ENCODE results near the gene HYAL3. TPM values are rescaled to one million over a fixed set of nuclear protein-coding genes. Genes with fewer than 3 reads are reported as not detected.
A peak's percentile ranks its signal among the peaks of the same experiment; 100 is the strongest.
"Not testable (repeated sequence)": the region's sequence is repeated elsewhere in the genome, so short reads cannot be mapped to it uniquely, and the experiment has no call there.

Gene HYAL3
- total RNA-seq, 1 experiment from 2014 or later, result 3.6 TPM

DNA sequence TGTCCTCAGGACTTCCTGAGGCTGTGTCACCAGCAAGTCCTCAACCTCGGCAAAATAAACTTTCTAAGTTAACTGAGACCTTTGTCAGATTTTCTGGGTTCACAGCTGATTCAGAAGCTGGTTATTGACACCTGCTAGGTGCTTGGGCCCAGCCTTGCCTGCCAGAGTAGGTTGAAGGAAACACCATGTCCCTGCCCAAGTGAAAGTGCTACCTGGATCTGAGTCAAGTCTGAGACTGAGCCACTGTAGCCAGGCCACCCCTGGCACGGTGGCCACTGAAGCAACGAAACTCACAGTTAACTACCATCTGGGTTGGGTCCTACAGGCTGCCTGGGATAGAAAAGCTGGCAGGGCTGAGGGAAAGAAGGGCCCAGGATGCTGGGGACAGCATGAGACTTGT, 15.1 kb upstream of the HYAL3 start:
- Histone ChIP-seq H3K36me3 (peaks cover 4% of the 10 kb centered on the region), H3K27ac (no peak overlapping the region), H3K9me3 (replicated peaks) (no peaks in the 10 kb centered on the region; the same call in 1 of the 2 replicates), H3K4me3 (no peak overlapping the region), H3K4me1 (no peaks in the 10 kb centered on the region), H3K27me3 (no peaks in the 10 kb centered on the region)
- DNase-seq, result no peak

DNA sequence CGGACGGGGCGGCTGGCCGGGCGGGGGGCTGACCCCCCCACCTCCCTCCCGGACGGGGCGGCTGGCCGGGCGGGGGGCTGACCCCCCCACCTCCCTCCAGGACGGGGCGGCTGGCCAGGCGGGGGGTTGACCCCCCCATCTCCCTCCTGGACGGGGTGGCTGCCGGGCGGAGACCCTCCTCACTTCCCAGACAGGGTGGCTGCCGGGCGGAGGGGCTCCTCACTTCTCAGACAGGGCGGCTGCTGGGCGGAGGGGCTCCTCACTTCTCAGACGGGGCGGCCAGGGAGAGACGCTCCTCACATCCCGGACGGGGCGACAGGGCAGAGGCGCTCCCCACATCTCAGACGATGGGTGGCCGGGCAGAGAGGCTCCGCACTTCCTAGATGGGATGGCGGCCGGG, 12.8 kb upstream of the HYAL3 start:
- not testable (repeated sequence) for H3K36me3 ChIP-seq; H3K4me3 ChIP-seq; H3K4me1 ChIP-seq; H3K27ac ChIP-seq; DNase-seq; H3K27me3 ChIP-seq; H3K9me3 ChIP-seq (replicated peaks)

DNA sequence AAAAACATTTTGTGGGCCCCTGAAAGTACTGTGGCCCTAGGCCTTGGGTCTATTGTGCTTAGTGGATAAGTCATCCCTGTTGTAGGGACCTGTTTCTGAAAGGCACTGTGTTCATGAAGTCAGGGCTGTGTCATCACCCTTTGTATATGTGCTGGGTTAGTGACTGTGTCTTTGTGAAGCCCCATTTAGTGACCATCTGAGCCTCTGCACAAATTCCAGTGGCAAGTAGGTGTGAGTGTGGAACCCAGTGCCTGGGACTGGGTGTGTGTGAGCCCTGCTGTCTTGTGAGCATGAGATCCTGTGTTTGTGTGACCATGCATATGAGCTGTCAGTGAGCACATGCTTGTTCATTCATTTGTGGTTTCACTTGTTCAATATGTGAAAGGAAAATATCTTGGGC, 5.4 kb upstream of the HYAL3 start:
- no peak overlapping the region for H3K4me3 ChIP-seq
- 0 out of 2 replicates have a peak, but pooled peaks cover 3% of the 10 kb centered on the region for H3K9me3 ChIP-seq (replicated peaks)
- H3K4me1 ChIP-seq, result peaks cover 8% of the 10 kb centered on the region; the same call in 1 of the 2 replicates
- no peak for DNase-seq
- H3K27ac ChIP-seq, result no peak overlapping the region
- H3K36me3 ChIP-seq, result no peaks in the 10 kb centered on the region
- no peaks in the 10 kb centered on the region for H3K27me3 ChIP-seq

DNA sequence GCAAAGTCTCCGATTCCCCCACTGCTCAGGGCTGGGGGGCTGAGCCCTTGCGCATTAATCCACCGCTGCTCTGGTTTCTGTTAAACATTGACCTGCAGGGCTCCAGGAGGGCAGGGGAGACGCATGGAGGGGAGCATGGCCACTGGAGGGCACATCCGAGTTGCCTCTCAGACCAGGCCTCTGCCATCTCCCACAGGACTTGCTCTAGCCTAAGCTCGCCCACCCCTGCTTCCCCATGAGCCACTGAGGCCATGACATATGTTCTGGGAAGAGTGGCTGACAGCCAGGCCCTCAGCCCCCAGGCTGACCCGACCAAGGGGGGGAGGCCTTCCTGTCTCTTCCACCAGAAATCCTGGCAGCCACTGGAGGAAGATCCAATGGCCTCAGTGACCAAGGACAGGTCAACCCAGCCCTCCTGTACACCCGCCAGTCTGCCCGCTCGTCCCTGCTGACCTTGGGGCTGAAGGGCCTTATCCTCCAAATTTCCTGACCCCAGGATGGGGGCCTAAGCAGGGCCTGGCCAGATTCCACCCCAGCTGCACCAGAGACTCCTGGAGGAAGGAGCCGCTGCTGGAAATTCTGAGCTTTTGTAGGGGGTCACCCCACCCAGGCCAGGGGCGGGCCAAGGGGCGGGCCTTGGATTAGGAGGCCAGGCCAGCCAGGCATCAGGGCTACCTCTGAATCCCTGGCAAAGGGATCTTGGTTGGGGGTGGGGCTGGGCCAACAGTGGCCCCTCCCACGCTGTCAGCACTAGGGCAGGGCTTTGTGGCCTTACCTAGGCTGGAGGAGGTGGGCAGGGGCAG, 4.0 kb upstream of the HYAL3 start, which contains the start of gene HYAL1:
Gene HYAL1 (minus strand): TSS at position 562 of the 803 bp plus-strand sequence. CDS start 618 bp downstream, outside the sequence.
- no peak within 1 kb of the TSS for H3K27ac ChIP-seq
- H3K4me3 ChIP-seq, result no peak within 1 kb of the TSS
- no peaks in the 10 kb centered on the region for H3K36me3 ChIP-seq
- 0 out of 2 replicates have a peak, but pooled peaks cover 3% of the 10 kb centered on the region for H3K9me3 ChIP-seq (replicated peaks)
- H3K27me3 ChIP-seq, result no peaks in the 10 kb centered on the region
- peaks cover 8% of the 10 kb centered on the region; the same call in 1 of the 2 replicates for H3K4me1 ChIP-seq
- DNase-seq, result no peak

DNA sequence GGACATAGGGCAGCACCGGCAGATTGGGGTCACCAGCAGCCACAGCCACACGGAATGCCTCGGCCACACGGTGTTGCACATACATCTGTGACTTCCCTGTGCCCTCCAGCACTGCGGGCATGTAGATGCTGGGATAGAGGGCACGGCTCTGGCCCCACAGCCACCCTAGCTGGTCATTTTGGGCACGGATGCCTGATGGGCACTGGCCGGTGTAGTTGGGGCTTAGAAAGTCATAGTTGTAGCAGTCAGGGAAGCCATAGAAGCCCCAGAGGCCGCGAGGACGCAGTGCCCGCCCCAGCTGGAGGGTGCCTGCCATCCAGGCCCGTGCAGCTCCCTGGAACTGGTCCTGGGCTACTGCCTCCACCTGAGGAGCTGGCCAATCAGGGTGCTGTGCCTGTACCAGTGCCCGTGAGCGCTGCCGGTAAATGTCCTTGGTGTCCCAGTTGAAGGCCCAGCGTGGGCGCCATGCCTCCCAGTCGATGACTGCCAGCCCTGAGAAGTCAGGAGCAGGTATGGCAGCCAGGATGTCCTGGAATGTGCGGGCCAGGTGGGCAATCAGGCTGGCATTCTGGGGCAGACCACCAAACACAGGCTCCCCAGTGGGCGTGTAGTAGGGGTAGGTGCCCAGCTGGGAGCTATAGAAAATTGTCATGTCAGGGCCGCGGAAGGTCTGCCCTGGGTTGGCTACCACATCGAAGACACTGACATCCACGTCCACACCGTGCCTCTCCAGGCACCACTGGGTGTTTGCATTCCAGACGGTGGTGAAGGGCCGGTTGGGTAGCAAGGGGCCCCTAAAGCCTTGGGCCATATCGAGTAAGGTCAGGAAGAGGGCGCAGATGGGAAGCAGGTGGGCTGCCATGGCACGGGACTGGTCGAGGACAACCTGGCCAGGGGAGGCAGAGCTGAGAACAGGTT, 3.1 kb upstream of the HYAL3 start:
- Histone ChIP-seq H3K4me1 (peaks cover 8% of the 10 kb centered on the region; the same call in 1 of the 2 replicates), H3K36me3 (no peaks in the 10 kb centered on the region), H3K9me3 (replicated peaks) (no peaks in the 10 kb centered on the region), H3K27ac (no peak overlapping the region), H3K4me3 (no peak overlapping the region), H3K27me3 (no peaks in the 10 kb centered on the region)
- no peak for DNase-seq

DNA sequence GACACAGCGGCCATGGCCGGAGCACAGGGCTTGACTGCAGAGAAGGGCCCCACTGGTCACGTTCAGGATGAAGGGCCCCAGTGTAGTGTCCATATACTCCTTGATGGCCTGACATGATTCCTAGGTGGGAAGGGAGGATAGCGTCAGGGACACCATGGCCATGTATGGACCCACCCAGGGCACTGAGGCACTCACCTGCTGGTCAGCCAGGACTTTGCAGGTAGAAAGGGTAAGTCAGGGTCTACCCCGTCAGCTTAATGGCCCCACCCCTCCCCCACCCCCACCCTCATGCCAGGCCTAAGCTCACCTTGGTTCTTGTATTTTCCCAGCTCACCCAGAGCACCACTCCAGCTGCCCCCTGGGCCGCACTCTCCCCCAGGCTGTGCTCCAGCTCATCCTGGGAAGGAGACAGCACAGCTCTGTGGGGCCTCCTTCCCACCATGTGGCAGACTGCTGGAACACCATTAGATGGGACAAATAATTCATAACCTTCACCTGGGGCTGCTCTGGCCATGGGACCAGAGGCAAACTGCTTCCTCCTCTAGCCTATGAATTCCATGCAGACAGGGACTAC, 1.6 kb upstream of the HYAL3 start:
- no peak for DNase-seq
- Histone ChIP-seq H3K4me3 (no peak overlapping the region), H3K9me3 (replicated peaks) (no peaks in the 10 kb centered on the region), H3K4me1 (peaks cover 8% of the 10 kb centered on the region; the same call in 1 of the 2 replicates), H3K27me3 (no peaks in the 10 kb centered on the region), H3K36me3 (no peaks in the 10 kb centered on the region), H3K27ac (no peak overlapping the region; the same call in 1 of the 2 replicates)

DNA sequence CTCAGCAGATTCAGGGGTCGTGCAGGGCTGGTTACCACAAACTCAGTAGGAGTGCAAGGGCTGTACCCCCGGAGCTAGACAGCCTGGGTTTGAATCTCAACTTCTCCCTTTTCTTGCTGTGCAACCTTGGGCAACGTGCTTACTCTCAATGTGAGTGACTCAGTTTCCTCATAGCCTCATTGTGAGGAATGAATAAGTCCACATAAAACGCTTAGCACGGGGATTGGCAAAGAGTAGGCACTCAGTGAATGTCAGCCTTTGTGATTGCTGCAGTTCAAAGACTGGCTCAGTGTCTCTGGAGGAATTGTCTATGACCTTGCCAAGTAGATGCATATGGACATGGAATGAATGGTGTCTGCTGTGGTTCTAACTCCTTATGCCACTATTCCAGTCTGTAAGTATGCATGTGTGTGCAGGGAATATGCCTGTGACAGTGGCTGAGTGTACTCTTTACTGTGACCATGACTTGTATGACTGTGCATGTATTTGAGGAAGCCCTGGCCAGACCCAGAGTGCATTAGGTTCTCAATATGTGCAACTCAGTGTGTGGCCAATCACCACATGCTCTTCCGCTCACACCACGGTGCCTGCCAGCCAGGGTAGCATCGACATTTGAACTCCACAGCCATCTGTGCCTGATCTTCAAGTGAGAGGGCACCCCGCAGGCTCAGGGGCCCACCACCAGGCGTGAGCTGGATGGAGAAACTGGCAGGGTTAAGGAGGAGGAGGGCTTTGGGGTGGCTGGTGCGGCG, 900 bp upstream of the HYAL3 start:
- Histone ChIP-seq H3K36me3 (no peaks in the 10 kb centered on the region), H3K27me3 (no peaks in the 10 kb centered on the region), H3K27ac (peak overlapping the region; percentile 42), H3K9me3 (replicated peaks) (no peaks in the 10 kb centered on the region), H3K4me3 (peak overlapping the region; percentile 70), H3K4me1 (peaks cover 8% of the 10 kb centered on the region; the same call in 1 of the 2 replicates)
- peak; percentile 29 to 46 for DNase-seq

DNA sequence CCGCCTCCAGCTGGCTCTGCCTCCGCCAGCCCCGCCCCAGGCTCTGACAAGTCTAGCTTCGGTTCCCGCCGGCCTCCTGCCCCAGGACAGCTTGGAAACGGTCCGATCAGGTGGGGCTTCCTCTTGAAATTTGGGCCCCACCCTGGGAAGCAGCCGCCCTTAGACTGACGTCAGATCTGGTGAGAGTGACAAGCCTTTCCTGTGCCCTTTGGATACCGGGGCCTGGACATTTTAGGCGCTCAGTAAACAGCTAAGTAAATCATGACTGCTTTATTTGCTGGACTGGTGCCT, 378 bp upstream of the HYAL3 start:
- peaks cover 8% of the 10 kb centered on the region; the same call in 1 of the 2 replicates for H3K4me1 ChIP-seq
- H3K36me3 ChIP-seq, result no peaks in the 10 kb centered on the region
- no peaks in the 10 kb centered on the region for H3K9me3 ChIP-seq (replicated peaks)
- H3K4me3 ChIP-seq, result peak overlapping the region; percentile 70
- no peaks in the 10 kb centered on the region for H3K27me3 ChIP-seq
- DNase-seq, result no peak
- peak overlapping the region; percentile 42 for H3K27ac ChIP-seq

DNA sequence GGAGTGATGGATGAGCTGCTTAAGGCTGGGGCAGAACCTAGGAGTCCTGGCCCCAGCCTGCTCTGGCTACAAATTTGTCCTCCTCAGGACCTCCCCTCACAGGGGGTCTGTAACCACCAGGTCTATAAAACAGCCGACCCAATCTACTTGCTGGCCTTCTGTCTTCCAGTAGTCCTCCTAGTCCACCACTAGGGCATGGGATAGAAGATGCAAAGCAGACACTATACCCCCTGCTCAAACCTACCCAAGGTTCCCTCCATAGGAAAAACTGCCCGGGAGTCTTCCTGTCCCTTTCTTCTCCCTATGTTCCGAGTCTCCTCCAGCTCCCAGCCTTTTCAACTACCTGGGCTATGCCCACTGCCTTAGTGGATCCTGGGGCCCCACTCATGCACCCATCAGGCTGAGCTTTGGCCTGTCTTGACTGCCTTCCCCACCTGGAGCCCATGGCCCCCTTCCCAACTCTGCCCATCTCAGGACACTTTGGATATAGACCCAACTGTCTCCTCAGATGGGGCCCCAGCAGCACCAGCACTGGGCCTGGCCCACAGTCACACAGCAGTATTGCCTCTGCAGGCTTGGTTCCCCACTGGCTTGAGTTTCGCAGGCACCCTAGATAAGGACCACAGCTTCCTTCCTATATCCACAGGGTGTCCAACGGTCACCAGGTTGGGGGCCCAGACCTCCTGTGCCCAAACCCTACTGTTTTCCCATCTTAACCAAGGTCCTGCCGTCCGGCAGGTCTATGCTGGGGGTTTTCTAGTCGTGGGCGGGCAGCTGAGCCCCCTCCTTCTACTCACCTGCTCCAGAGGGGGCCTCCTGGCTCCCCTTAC, 1.1 kb downstream of the HYAL3 start:
- Histone ChIP-seq H3K27ac (no peak overlapping the region), H3K4me3 (peak overlapping the region; percentile 70), H3K27me3 (no peaks in the 10 kb centered on the region), H3K36me3 (no peaks in the 10 kb centered on the region), H3K9me3 (replicated peaks) (no peaks in the 10 kb centered on the region), H3K4me1 (peaks cover 8% of the 10 kb centered on the region; the same call in 1 of the 2 replicates)
- DNase-seq, result no peak

DNA sequence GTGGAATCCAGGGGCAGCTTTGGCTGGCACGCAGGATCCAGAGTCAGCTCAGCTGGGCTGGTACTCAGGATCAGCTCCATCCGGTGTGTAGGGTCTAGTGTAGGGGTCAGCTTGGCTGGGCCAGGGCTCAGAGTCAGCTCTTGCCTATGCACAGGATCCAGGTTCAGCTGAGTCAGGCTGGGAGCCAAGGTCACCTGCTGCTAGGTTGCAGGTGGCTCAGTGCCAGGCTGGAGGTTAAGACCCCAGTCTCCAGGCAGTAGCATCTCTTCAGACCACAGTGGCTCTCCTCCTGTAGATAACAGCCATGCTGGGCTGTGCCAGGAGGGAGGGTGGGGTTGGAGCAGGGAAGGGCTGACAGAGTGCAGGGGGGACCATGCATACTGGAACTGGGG, 1.8 kb downstream of the HYAL3 start:
- Histone ChIP-seq H3K36me3 (no peaks in the 10 kb centered on the region), H3K27ac (no peak overlapping the region), H3K27me3 (no peaks in the 10 kb centered on the region), H3K4me3 (no peak overlapping the region), H3K4me1 (peaks cover 8% of the 10 kb centered on the region; the same call in 1 of the 2 replicates), H3K9me3 (replicated peaks) (no peaks in the 10 kb centered on the region)
- no peak for DNase-seq

DNA sequence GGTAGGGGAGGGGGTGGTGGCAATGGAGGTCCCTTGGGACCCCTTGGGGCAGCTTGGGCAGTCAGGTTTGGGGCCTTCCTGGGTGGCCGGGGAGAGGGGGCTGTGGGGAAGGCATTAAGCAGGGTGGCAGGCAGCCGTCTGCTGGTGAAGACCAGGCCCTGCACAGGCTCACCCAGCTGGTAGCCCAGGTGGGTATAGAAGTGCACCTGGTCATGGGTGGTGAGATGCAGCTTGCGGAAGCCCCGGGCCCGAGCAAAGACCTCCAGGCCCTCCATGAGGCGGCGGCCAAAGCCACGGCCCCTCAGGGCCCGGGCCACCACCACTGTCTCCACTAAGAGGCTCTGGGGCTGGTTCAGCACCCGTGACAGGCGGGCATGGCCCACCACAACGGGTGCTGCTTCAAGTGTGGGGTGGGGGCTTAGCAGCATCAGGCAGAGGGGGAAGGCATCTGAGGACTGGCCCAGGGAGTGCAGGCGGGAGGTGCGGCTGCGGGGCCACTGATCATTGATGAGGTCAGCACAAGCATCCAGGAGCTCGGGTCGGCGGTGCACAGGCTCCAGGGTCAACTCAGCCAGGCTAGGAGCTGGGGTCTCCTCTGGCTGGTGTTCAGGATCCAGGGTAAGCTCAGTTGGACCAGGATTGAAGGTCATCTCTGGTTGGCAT, 2.4 kb downstream of the HYAL3 start:
- no peak overlapping the region for H3K4me3 ChIP-seq
- no peaks in the 10 kb centered on the region for H3K36me3 ChIP-seq
- H3K27me3 ChIP-seq, result no peaks in the 10 kb centered on the region
- H3K4me1 ChIP-seq, result peaks cover 8% of the 10 kb centered on the region; the same call in 1 of the 2 replicates
- H3K27ac ChIP-seq, result no peak overlapping the region
- DNase-seq, result no peak
- no peaks in the 10 kb centered on the region for H3K9me3 ChIP-seq (replicated peaks)

DNA sequence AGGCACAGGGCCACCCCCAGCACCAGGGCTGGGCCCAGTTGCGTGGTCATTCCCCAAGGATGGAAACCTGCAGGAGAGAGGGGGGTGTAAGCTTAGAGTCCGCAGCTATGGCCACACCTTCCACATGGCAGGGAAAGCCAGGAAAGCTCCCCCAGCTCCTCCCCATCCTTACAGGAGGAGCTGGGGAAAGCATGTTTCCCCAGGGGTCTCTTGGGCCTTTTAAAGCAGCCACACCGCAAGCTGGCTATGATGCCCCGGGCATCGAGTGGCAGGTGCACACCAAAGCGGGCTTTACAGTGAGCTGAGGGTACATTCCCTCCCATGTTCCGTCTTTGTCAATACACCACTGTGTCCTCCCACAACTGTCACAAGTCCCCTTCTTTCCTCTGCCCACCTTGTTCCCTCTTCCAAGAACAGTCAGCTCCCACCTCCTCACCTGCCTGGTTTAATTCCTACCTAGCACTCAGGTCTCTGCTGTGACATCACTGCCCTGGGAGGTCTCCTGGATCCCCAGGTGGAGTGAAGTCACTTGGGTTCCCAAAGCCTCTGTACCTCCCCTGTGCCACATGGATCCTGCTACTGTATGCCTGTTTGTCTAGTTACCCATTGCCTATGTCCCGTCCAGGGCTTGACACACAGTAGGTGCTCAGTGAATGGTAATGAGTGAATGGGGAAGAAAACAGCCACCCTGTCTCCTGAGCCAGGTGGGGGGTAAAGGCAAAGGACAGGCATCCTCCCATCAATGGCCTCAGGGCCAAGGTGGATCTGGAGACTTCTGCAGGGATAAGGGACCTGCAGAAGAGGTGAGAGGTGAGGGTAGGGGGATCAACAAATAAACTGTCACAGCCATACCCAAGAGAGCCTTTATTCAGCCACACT, 3.4 kb downstream of the HYAL3 start:
- H3K36me3 ChIP-seq, result no peaks in the 10 kb centered on the region
- no peak overlapping the region for H3K27ac ChIP-seq
- peaks cover 8% of the 10 kb centered on the region; the same call in 1 of the 2 replicates for H3K4me1 ChIP-seq
- H3K9me3 ChIP-seq (replicated peaks), result no peaks in the 10 kb centered on the region
- no peaks in the 10 kb centered on the region for H3K27me3 ChIP-seq
- DNase-seq, result no peak
- no peak overlapping the region for H3K4me3 ChIP-seq

Data from SJCRH30 (cell line).